Trophoblast cell (in vitro differentiated cells and primary cell): ENCODE measurements around the gene MUSK.

Experiments
- DNase-seq, 2 donors: peaks; one replicate each; pipeline ENCODE4 v3.0.0-alpha.2; 2016
- H2AFZ ChIP-seq: 2 replicates; pipeline ENCODE4 v1.6.1; 2013; ENCODE audit warnings: low read length, moderate library complexity, mild to moderate bottlenecking; ENCODE audit not compliant: insufficient read depth, poor library complexity
- H2AK5ac ChIP-seq: 2 replicates; pipeline ENCODE4 v1.6.1; 2013; ENCODE audit warnings: mild to moderate bottlenecking, low read length
- H2BK120ac ChIP-seq: 2 replicates; pipeline ENCODE4 v1.6.1; 2013; ENCODE audit warnings: low read length, mild to moderate bottlenecking, moderate library complexity; ENCODE audit not compliant: insufficient read depth, poor library complexity
- H2BK12ac ChIP-seq: 2 replicates; pipeline ENCODE4 v1.6.1; 2013; ENCODE audit warnings: mild to moderate bottlenecking, low read length, moderate library complexity
- H2BK5ac ChIP-seq: 2 replicates; pipeline ENCODE4 v1.6.1; 2013; ENCODE audit warnings: low read length, low read depth, moderate library complexity, mild to moderate bottlenecking; ENCODE audit not compliant: poor library complexity
- H3K14ac ChIP-seq: 2 replicates; pipeline ENCODE4 v1.6.1; 2013; ENCODE audit warnings: mild to moderate bottlenecking, low read length
- H3K18ac ChIP-seq: 2 replicates; pipeline ENCODE4 v1.6.1; 2013; ENCODE audit warnings: mild to moderate bottlenecking, low read length
- H3K23ac ChIP-seq: 2 replicates; pipeline ENCODE4 v1.6.1; 2013; ENCODE audit warnings: low read length
- H3K27ac ChIP-seq: 2 replicates; pipeline ENCODE4 v1.5.1; 2013; ENCODE audit warnings: low read depth, mild to moderate bottlenecking, inconsistent platforms, low read length, moderate library complexity
- H3K27me3 ChIP-seq: 2 replicates; pipeline ENCODE4 v1.6.1; 2013; ENCODE audit warnings: inconsistent platforms, mild to moderate bottlenecking, low read length, moderate library complexity; ENCODE audit not compliant: insufficient read depth
- H3K36me3 ChIP-seq, 2 experiments: 1 replicate in 1 of 2; 2 replicates in 1 of 2; pipeline ENCODE4 v1.6.1; 2013; ENCODE audit warnings: low read length in 2 of 2, mild to moderate bottlenecking in 2 of 2, moderate library complexity in 1 of 2; ENCODE audit not compliant: insufficient read depth in 2 of 2, control insufficient read depth in 1 of 2
- H3K4ac ChIP-seq: 2 replicates; pipeline ENCODE4 v1.6.1; 2013; ENCODE audit warnings: low read depth, mild to moderate bottlenecking, low read length, moderate library complexity
- H3K4me1 ChIP-seq, 2 experiments: 1 replicate in 1 of 2; 2 replicates in 1 of 2; pipeline ENCODE4 v1.6.1; 2013; ENCODE audit warnings: low read length in 2 of 2, mild to moderate bottlenecking in 2 of 2, moderate library complexity in 1 of 2; ENCODE audit not compliant: insufficient read depth in 2 of 2, control insufficient read depth in 1 of 2
- H3K4me2 ChIP-seq: 2 replicates; pipeline ENCODE4 v1.6.1; 2013; ENCODE audit warnings: inconsistent platforms, mild to moderate bottlenecking, low read length, moderate library complexity
- H3K4me3 ChIP-seq: 2 replicates; pipeline ENCODE4 v1.5.1; 2013; ENCODE audit warnings: mild to moderate bottlenecking, low read depth, low read length, inconsistent platforms
- H3K79me1 ChIP-seq: one replicate; pipeline ENCODE4 v1.6.1; 2013; ENCODE audit warnings: low read length
- H3K79me2 ChIP-seq: 2 replicates; pipeline ENCODE4 v1.6.1; 2013; ENCODE audit warnings: low read length, mild to moderate bottlenecking; ENCODE audit not compliant: control insufficient read depth, insufficient read depth, poor library complexity
- H3K9ac ChIP-seq: 2 replicates; pipeline ENCODE4 v1.6.1; 2013; ENCODE audit warnings: mild to moderate bottlenecking, low read length
- H3K9me3 ChIP-seq: 2 replicates; pipeline ENCODE4 v1.6.1; 2013; ENCODE audit warnings: low read depth, mild to moderate bottlenecking, control low read depth, inconsistent platforms, low read length; ENCODE audit not compliant: insufficient read depth
- H4K12ac ChIP-seq: 2 replicates; pipeline ENCODE4 v1.6.1; 2013; ENCODE audit warnings: low read depth, mild to moderate bottlenecking, low read length, moderate library complexity
- H4K8ac ChIP-seq: 2 replicates; pipeline ENCODE4 v1.6.1; 2013; ENCODE audit warnings: low read depth, mild to moderate bottlenecking, low read length, moderate library complexity
- H4K91ac ChIP-seq: one replicate; pipeline ENCODE4 v1.6.1; 2013; ENCODE audit warnings: low read depth, mild to moderate bottlenecking, low read length, moderate library complexity
- WGBS: extraction: QIAGEN DNeasy Blood & Tissue Kit; methylation state at CpG from one replicate; pipeline ENCODE4 v1.1.7; 2013; ENCODE audit warnings: missing lambda C conversion rate; ENCODE audit not compliant: insufficient read length, insufficient coverage; ENCODE audit errors: extremely low coverage; 5-methylcytosine and 5-hydroxymethylcytosine counted together

Gene MUSK

DNA sequence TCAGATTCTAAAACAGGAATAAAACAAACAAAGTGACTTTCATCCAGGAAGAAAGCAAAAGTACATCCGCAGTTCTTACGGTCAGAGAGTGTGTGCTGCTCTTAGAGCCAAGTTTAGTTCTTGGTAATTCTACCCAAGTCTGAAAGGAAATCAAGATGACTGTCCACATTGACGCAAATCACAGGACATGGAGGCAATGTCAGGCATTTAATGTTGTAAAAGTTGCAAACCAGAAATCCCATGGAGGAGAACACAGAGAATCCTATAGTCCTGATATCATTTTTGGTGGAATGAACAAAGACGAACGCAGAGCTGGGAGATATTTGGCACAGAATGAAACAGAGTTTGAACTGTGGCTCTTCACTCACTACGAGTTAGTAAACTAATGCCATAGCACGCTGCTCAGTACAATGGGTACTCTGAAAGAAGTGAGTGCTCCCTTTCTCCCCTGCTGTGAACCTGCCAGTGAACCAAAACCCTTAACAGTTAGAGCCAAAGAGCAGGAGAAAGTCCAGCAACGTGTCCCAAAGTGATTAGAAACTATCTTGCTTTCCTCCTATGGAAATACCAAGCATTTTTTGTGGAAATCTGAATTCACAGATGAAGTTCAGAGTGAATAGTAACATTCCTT lies 74.3 kb downstream of the MUSK start:
- H2BK5ac ChIP-seq: no peak overlapping the region
- no peak overlapping the region for H3K14ac ChIP-seq
- H3K9me3 ChIP-seq: no peaks in the 10 kb centered on the region
- H2AFZ ChIP-seq: no peak overlapping the region
- H3K4me1 ChIP-seq: peaks cover 0 to 2% of the 10 kb centered on the region in 2 experiments
- no peak overlapping the region for H2BK120ac ChIP-seq
- H3K4me3 ChIP-seq: no peak overlapping the region
- no peak for DNase-seq
- H4K91ac ChIP-seq: no peak overlapping the region
- no peak overlapping the region for H3K4me2 ChIP-seq
- no peak overlapping the region for H2BK12ac ChIP-seq
- H3K23ac ChIP-seq: no peak overlapping the region
- no peak overlapping the region for H3K9ac ChIP-seq
- H3K4ac ChIP-seq: no peak overlapping the region
- H3K27me3 ChIP-seq: no peaks in the 10 kb centered on the region
- WGBS: no CpG with 5 or more reads among the region's 8 CpGs
- H3K79me2 ChIP-seq: no peaks in the 10 kb centered on the region
- no peak overlapping the region for H4K12ac ChIP-seq
- no peaks in the 10 kb centered on the region for H3K79me1 ChIP-seq
- H3K27ac ChIP-seq: no peak overlapping the region
- no peak overlapping the region for H2AK5ac ChIP-seq
- H3K18ac ChIP-seq: no peak overlapping the region
- no peaks in the 10 kb centered on the region for H3K36me3 ChIP-seq
- no peak overlapping the region for H4K8ac ChIP-seq

DNA sequence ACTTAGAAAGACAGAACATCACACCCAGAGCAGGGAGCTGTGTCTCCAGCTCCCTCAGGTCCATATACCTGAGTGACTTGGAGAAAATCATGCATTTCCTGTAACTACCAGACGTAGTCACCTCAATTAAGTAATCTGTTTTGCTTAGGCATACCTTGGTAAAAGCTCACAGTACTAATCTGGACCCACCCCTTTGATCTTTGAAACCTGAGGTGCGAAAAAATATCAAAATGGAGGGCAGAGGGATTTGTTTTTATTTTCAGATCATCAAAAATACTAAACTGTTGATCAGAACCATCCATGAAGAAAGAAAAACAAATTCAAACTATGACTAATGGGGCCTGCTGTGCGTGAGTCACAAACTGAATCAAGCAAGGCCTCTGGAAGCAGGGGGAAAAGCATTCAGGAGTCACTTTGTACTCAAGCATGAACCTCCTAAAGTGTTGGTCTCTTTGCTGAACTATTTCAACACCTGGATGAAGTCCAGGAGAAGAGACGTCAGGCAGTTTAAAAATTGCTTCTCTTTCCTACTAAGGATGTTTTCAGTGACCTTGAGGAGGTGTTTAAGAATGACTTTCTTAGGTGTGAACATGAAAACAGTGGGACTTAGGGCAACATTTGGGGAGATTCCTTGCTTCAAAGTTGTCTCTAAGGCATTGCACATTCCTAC lies 76.3 kb downstream of the MUSK start:
- Histone ChIP-seq H3K4me2 (no peak overlapping the region), H2AFZ (no peak overlapping the region), H2AK5ac (no peak overlapping the region), H3K23ac (no peak overlapping the region), H3K79me2 (no peaks in the 10 kb centered on the region), H3K4me3 (no peak overlapping the region), H2BK12ac (no peak overlapping the region), H2BK5ac (no peak overlapping the region), H3K18ac (no peak overlapping the region), H3K9me3 (no peaks in the 10 kb centered on the region), H4K12ac (no peak overlapping the region), H2BK120ac (no peak overlapping the region), H3K4ac (no peak overlapping the region), H4K8ac (no peak overlapping the region), H3K36me3 (no peaks in the 10 kb centered on the region), H3K27ac (no peak overlapping the region), H3K14ac (no peak overlapping the region), H3K9ac (no peak overlapping the region), H3K79me1 (no peaks in the 10 kb centered on the region), H4K91ac (no peak overlapping the region), H3K27me3 (no peaks in the 10 kb centered on the region), H3K4me1 (peaks cover 0 to 2% of the 10 kb centered on the region in 2 experiments)
- DNase-seq: peak in 1 of 2 donors; percentile 6
- no CpG with 5 or more reads among the region's 4 CpGs for WGBS

DNA sequence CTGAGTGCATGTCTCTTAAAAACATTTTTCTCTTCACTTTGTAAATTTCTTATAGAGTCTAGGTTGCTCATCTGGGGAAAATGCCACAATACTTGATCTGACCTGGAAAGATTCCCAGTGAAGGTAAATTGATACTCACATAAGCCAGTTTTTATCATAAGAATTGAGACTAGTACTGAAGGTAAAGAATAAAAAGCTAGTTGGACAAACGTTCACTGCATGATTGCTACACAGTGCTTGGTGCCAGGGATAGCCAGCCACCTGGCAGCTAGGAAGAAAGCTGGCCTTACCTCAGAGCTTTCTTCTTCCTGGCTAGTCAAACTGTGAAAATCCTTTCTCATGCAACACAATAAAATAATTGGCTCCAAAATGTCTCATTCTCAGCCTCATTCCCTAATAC lies 77.1 kb downstream of the MUSK start:
- H3K27ac ChIP-seq: no peak overlapping the region
- H4K12ac ChIP-seq: no peak overlapping the region
- no peak overlapping the region for H3K18ac ChIP-seq
- H2BK5ac ChIP-seq: no peak overlapping the region
- H3K23ac ChIP-seq: no peak overlapping the region
- no peak for DNase-seq
- no peak overlapping the region for H4K8ac ChIP-seq
- H3K36me3 ChIP-seq: no peaks in the 10 kb centered on the region
- H3K79me1 ChIP-seq: no peaks in the 10 kb centered on the region
- H3K4me1 ChIP-seq: peaks cover 0 to 2% of the 10 kb centered on the region in 2 experiments
- no peaks in the 10 kb centered on the region for H3K27me3 ChIP-seq
- H2BK120ac ChIP-seq: no peak overlapping the region
- H3K4me2 ChIP-seq: no peak overlapping the region
- no peak overlapping the region for H2BK12ac ChIP-seq
- H2AFZ ChIP-seq: no peak overlapping the region
- H2AK5ac ChIP-seq: no peak overlapping the region
- no peak overlapping the region for H3K4me3 ChIP-seq
- H3K79me2 ChIP-seq: no peaks in the 10 kb centered on the region
- no peak overlapping the region for H3K14ac ChIP-seq
- no peaks in the 10 kb centered on the region for H3K9me3 ChIP-seq
- H3K9ac ChIP-seq: no peak overlapping the region
- no CpG with 5 or more reads among the region's 1 CpG for WGBS
- no peak overlapping the region for H4K91ac ChIP-seq
- H3K4ac ChIP-seq: no peak overlapping the region

DNA sequence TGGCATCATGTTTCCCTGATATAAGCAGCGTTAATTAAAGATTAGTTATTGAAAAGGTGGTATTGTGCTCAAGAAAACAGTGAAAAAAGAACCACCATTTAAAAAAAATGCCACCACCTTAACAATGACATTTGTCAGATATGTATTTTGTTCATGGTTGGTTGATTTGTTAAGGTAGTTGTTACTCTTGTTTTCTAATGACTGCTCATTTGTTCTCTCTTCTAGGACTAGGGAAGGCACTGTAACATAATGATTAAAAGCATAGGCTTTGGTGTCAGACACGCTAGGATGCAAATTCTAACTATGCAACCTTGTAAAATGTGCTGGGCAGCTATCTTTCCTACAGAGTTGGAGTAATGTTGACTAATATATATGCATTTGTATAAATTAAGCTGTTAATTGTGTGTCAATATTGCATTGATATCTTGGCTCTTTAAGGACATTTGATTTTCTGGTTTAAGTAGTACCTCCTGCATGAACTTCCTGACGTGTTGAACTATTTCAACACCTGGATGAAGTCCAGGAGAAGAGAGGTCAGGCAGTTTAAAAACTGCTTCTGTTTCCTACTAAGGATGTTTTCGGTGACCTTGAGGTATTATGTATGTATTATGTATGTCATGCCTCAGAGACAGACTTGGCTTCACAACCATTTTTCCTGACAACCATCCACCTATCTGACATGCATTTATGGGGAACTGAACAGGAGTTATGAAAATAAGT lies 77.8 kb downstream of the MUSK start:
- no peak overlapping the region for H2AFZ ChIP-seq
- H3K27ac ChIP-seq: no peak overlapping the region
- H3K79me1 ChIP-seq: no peaks in the 10 kb centered on the region
- H2BK12ac ChIP-seq: no peak overlapping the region
- no peak overlapping the region for H3K4me2 ChIP-seq
- H3K79me2 ChIP-seq: no peaks in the 10 kb centered on the region
- H3K4me3 ChIP-seq: no peak overlapping the region
- H3K36me3 ChIP-seq: no peaks in the 10 kb centered on the region
- no peak overlapping the region for H3K4ac ChIP-seq
- no peak overlapping the region for H3K14ac ChIP-seq
- H4K12ac ChIP-seq: no peak overlapping the region
- no peak overlapping the region for H2BK5ac ChIP-seq
- no peak overlapping the region for H3K9ac ChIP-seq
- H3K18ac ChIP-seq: no peak overlapping the region
- H3K27me3 ChIP-seq: no peaks in the 10 kb centered on the region
- H2BK120ac ChIP-seq: no peak overlapping the region
- DNase-seq: no peak
- WGBS: no CpG with 5 or more reads among the region's 4 CpGs
- no peak overlapping the region for H2AK5ac ChIP-seq
- H4K91ac ChIP-seq: no peak overlapping the region
- no peak overlapping the region for H4K8ac ChIP-seq
- H3K9me3 ChIP-seq: no peaks in the 10 kb centered on the region
- no peak overlapping the region for H3K23ac ChIP-seq
- peaks cover 0 to 2% of the 10 kb centered on the region in 2 experiments for H3K4me1 ChIP-seq
